H1 (cell line): ENCODE measurements around the gene TBCD. TPM values are rescaled to one million over a fixed set of nuclear protein-coding genes. Genes with fewer than 3 reads are reported as not detected.

Experiments
- CTCF ChIA-PET: fragments of 300-600 bp; sonication (Branson Sonifier 250); formaldehyde crosslinking; loops from one replicate; lab custom pipeline; 2021; ENCODE audit not compliant: partially characterized antibody; lab: Charles Lee
- POLR2A ChIA-PET: fragments of 300-600 bp; sonication (Branson Sonifier 250); formaldehyde crosslinking; loops from one replicate; lab custom pipeline; 2021; ENCODE audit warnings: inconsistent platforms; ENCODE audit not compliant: partially characterized antibody; lab: Charles Lee
- DNase-seq, 2 experiments: peaks; one replicate each; pipeline versions ENCODE4 v3.0.0 to v3.0.0-alpha.2; 2010 to 2022; ENCODE audit warnings: low spot score in 2 of 2, low read depth in 1 of 2, mixed read lengths in 1 of 2
- FAIRE-seq: peaks from 2 replicates; lab custom pipeline; 2011; peaks lifted over from hg19 to GRCh38; lab: Jason Lieb, UNC
- H2AFZ ChIP-seq: 2 replicates; pipeline ENCODE4 v1.8.1; 2012; ENCODE audit warnings: low read length, inconsistent platforms
- H2AK5ac ChIP-seq: 2 replicates; pipeline ENCODE4 v1.6.1; 2013; ENCODE audit warnings: low read depth, low read length
- H2BK120ac ChIP-seq: replicated peaks from 2 replicates; pipeline ENCODE3; 2013; ENCODE audit warnings: low read depth, low read length, inconsistent platforms
- H2BK12ac ChIP-seq: 2 replicates; pipeline ENCODE4 v1.6.1; 2013; ENCODE audit warnings: low read depth, low read length
- H2BK15ac ChIP-seq: 2 replicates; pipeline ENCODE4 v1.6.1; 2013; ENCODE audit warnings: low read length
- H2BK20ac ChIP-seq: 2 replicates; pipeline ENCODE4 v1.6.1; 2013; ENCODE audit warnings: low read length
- H2BK5ac ChIP-seq: 2 replicates; pipeline ENCODE4 v1.6.1; 2013; ENCODE audit warnings: low read depth, low read length
- H3K14ac ChIP-seq: 2 replicates; pipeline ENCODE4 v1.6.1; 2013; ENCODE audit warnings: inconsistent platforms; ENCODE audit not compliant: insufficient read length
- H3K18ac ChIP-seq: 2 replicates; pipeline ENCODE4 v1.6.1; 2013; ENCODE audit warnings: low read length; ENCODE audit errors: extremely low read depth
- H3K23ac ChIP-seq: 2 replicates; pipeline ENCODE4 v1.6.1; 2013; ENCODE audit warnings: inconsistent platforms; ENCODE audit not compliant: insufficient read length
- H3K23me2 ChIP-seq: 2 replicates; pipeline ENCODE4 v1.6.1; 2013; ENCODE audit warnings: low read depth, low read length
- H3K27ac ChIP-seq: 2 replicates; pipeline ENCODE4 v1.6.1; 2011; ENCODE audit warnings: low read depth, low read length, inconsistent platforms
- H3K27me3 ChIP-seq, 4 experiments: replicated peaks in 1 of 4; 1 replicate in 1 of 4; 2 replicates in 3 of 4; pipeline versions ENCODE4 v1.6.1 to v1.8.1; 2011 to 2013; ENCODE audit warnings: low read length in 3 of 4, mild to moderate bottlenecking in 3 of 4, inconsistent platforms in 2 of 4, mixed read lengths in 2 of 4, moderate library complexity in 1 of 4; ENCODE audit not compliant: control insufficient read depth in 3 of 4, insufficient read depth in 3 of 4; ENCODE audit errors: extremely low read depth in 1 of 4
- H3K36me3 ChIP-seq, 4 experiments: 2 replicates each; pipeline versions ENCODE4 v1.6.1 to v1.8.1; 2011 to 2013; ENCODE audit warnings: mild to moderate bottlenecking in 4 of 4, low read length in 3 of 4, moderate library complexity in 2 of 4, control low read depth in 1 of 4, inconsistent platforms in 1 of 4; ENCODE audit not compliant: insufficient read depth in 4 of 4, control insufficient read depth in 2 of 4
- H3K4ac ChIP-seq: replicated peaks from 2 replicates; pipeline ENCODE3; 2013; ENCODE audit warnings: low read length, low read depth, mixed read lengths, inconsistent platforms; ENCODE audit not compliant: insufficient read length
- H3K4me1 ChIP-seq, 4 experiments: replicated peaks in 1 of 4; 1 replicate in 1 of 4; 2 replicates in 3 of 4; pipeline versions ENCODE4 v1.6.1 to v1.8.1; 2011 to 2013; ENCODE audit warnings: low read length in 3 of 4, inconsistent platforms in 2 of 4, mixed read lengths in 1 of 4; ENCODE audit not compliant: insufficient read depth in 4 of 4, control insufficient read depth in 3 of 4
- H3K4me2 ChIP-seq, 2 experiments: 2 replicates each; pipeline versions ENCODE4 v1.6.1 to v1.8.1; 2011 to 2013; ENCODE audit warnings: low read depth in 2 of 2, low read length in 2 of 2, control low read depth in 1 of 2, inconsistent platforms in 1 of 2, mild to moderate bottlenecking in 1 of 2; ENCODE audit not compliant: insufficient read depth in 1 of 2
- H3K4me3 ChIP-seq, 4 experiments: fragments of 200-600, 300-600 bp in 1 of 4; sonication (generic), shearing (Covaris generic), sonication (Bioruptor Twin) in 1 of 4; 2 replicates each; pipeline versions ENCODE4 v1.5.1 to v1.8.1; 2011 to 2016; ENCODE audit warnings: low read length in 4 of 4, low read depth in 3 of 4, control low read depth in 2 of 4, inconsistent platforms in 2 of 4, mild to moderate bottlenecking in 2 of 4, mixed read lengths in 1 of 4, moderate library complexity in 1 of 4; ENCODE audit not compliant: insufficient read depth in 2 of 4; ENCODE audit errors: extremely low read depth in 1 of 4
- H3K56ac ChIP-seq: replicated peaks from 2 replicates; pipeline ENCODE3; 2013; ENCODE audit warnings: low read depth, mild to moderate bottlenecking, mixed read lengths, low read length, inconsistent platforms; ENCODE audit not compliant: insufficient read length
- H3K79me1 ChIP-seq: 2 replicates; pipeline ENCODE4 v1.6.1; 2013; ENCODE audit warnings: low read depth, low read length, control low read depth
- H3K79me2 ChIP-seq, 2 experiments: 2 replicates each; pipeline versions ENCODE4 v1.6.1 to v1.8.1; 2012 to 2013; ENCODE audit warnings: low read length in 2 of 2, mild to moderate bottlenecking in 2 of 2, inconsistent platforms in 1 of 2; ENCODE audit not compliant: insufficient read depth in 2 of 2, control insufficient read depth in 1 of 2
- H3K9ac ChIP-seq, 4 experiments: replicated peaks in 1 of 4; 1 replicate in 1 of 4; 2 replicates in 3 of 4; pipeline versions ENCODE4 v1.6.1 to v1.8.1; 2011 to 2013; ENCODE audit warnings: low read depth in 3 of 4, low read length in 3 of 4, control low read depth in 2 of 4, mild to moderate bottlenecking in 2 of 4, moderate library complexity in 2 of 4, inconsistent platforms in 1 of 4; ENCODE audit errors: extremely low read depth in 1 of 4
- H3K9me3 ChIP-seq, 2 experiments: 2 replicates each; pipeline versions ENCODE4 v1.6.1 to v1.8.1; 2012 to 2013; ENCODE audit warnings: mild to moderate bottlenecking in 2 of 2, moderate library complexity in 2 of 2, control low read depth in 1 of 2, inconsistent platforms in 1 of 2, low read depth in 1 of 2, low read length in 1 of 2, mixed read lengths in 1 of 2; ENCODE audit not compliant: insufficient read depth in 2 of 2
- H4K20me1 ChIP-seq, 2 experiments: replicated peaks in 1 of 2; 2 replicates each; pipeline versions ENCODE3 to v1.8.1; 2011 to 2013; ENCODE audit warnings: inconsistent platforms in 2 of 2, low read length in 2 of 2, mild to moderate bottlenecking in 1 of 2; ENCODE audit not compliant: insufficient read depth in 2 of 2, control insufficient read depth in 1 of 2
- H4K5ac ChIP-seq: 2 replicates; pipeline ENCODE4 v1.6.1; 2013; ENCODE audit warnings: low read length, low read depth, mixed read lengths, inconsistent platforms; ENCODE audit not compliant: insufficient read length
- H4K8ac ChIP-seq: 2 replicates; pipeline ENCODE4 v1.8.0; 2013; ENCODE audit warnings: mild to moderate bottlenecking, moderate library complexity, low read length, inconsistent platforms; ENCODE audit not compliant: insufficient read depth; ENCODE audit errors: extremely low read depth
- H4K91ac ChIP-seq: replicated peaks from 2 replicates; pipeline ENCODE3; 2013; ENCODE audit warnings: low read length, mixed read lengths, inconsistent platforms; ENCODE audit not compliant: insufficient read length
- WGBS, 2 experiments: shearing (Covaris generic) in 1 of 2; methylation state at CpG; one replicate each; pipeline versions ENCODE4 v1.1.6 to v1.1.7; 2013 to 2015; ENCODE audit warnings: low lambda C conversion rate in 2 of 2, mixed read lengths in 2 of 2, inconsistent platforms in 1 of 2, low coverage in 1 of 2, missing lambda C conversion rate in 1 of 2; ENCODE audit not compliant: insufficient replicate concordance in 2 of 2, insufficient coverage in 1 of 2, insufficient read length in 1 of 2; ENCODE audit errors: extremely low coverage in 1 of 2, missing lambda C conversion rate in 1 of 2; 5-methylcytosine and 5-hydroxymethylcytosine counted together
- polyA plus RNA-seq, 7 experiments: library from polyadenylated mRNA; depleted of rRNA in 3 of 7; stranded (reverse) in 5 of 7; unstranded in 2 of 7; fragments of >200 nt in 5 of 7; fragments of 200-250 nt in 2 of 7; gene quantifications; 1 replicate in 5 of 7; 2 replicates in 1 of 7; 4 replicates in 1 of 7; pipeline versions ENCODE4 v1.2.1 to v1.2.3, GENCODE V29; 2011 to 2013; ENCODE audit warnings: missing spikeins in 2 of 7, mixed read lengths in 2 of 7
- total RNA-seq: library from RNA; stranded (reverse); fragmentation: NEBNext Ultra II Directional; extraction: Animal tissue kit (Norgen Biotek cat#: 25700); gene quantifications from 2 replicates; pipeline ENCODE4 v1.2.1, GENCODE V29; 2021

Gene TBCD
- total and polyA plus RNA-seq, 2 of the 8 experiments (the other 6 are each of a cell fraction or from before 2014, with no cell fraction given) = 118 to 162 TPM

GRCh38 chr17:82887255-82888164 is 135.6 kb downstream of the TBCD start:
- Histone ChIP-seq H2BK15ac (no peak overlapping the region), H3K4me1 (peaks cover 8 to 16% (median 11%) of the 10 kb centered on the region in 4 experiments; a peak in 6 of 7 replicates), H2BK12ac (no peak overlapping the region), H4K8ac (peak overlapping the region; percentile 36; the same call in 1 of the 2 replicates), H4K5ac (no peak overlapping the region), H3K36me3 (peaks cover 0 to 5% (median 2%) of the 10 kb centered on the region in 4 experiments; a peak in 4 of 8 replicates), H3K79me2 (peaks cover 0 to 9% of the 10 kb centered on the region in 2 experiments; a peak in 1 of 4 replicates), H3K18ac (no peak overlapping the region; the same call in 1 of the 2 replicates), H3K23ac (no peak overlapping the region), H3K4ac (no peak overlapping the region), H3K14ac (no peak overlapping the region), H3K56ac (no peak overlapping the region), H3K4me3 (no peak overlapping the region), H2AK5ac (no peak overlapping the region), H3K9me3 (no peaks in the 10 kb centered on the region), H3K27me3 (no peaks in the 10 kb centered on the region), H3K23me2 (no peaks in the 10 kb centered on the region), H3K27ac (no peak overlapping the region), H2AFZ (no peak overlapping the region), H2BK5ac (no peak overlapping the region), H2BK20ac (no peak overlapping the region), H4K91ac (no peak overlapping the region), H3K9ac (no peak overlapping the region), H2BK120ac (no peak overlapping the region), H3K79me1 (peaks cover 8% of the 10 kb centered on the region), H3K4me2 (no peak overlapping the region), H4K20me1 (peaks cover 0 to 2% of the 10 kb centered on the region in 2 experiments)
- FAIRE-seq (no peak), DNase-seq (no peak)
- WGBS, 2 experiments = 87% methylated on average over 27 of the region's 27 CpGs; no CpG with 5 or more reads in 1 of the 2 experiments
- CTCF ChIA-PET = no interaction called here
- POLR2A ChIA-PET = no interaction called here
